Hepatocyte (in vitro differentiated cells): ENCODE measurements around the gene MAD2L2.

Experiments used
- EZH2 ChIP-seq: fragments of 200-600 bp; sonication (generic); IDR thresholded peaks from 2 replicates; pipeline ENCODE4 v1.6.1; 2016; ENCODE audit warnings: antibody characterized with exemption, mild to moderate bottlenecking, borderline replicate concordance
- EZH2phosphoT487 ChIP-seq: fragments of 200-600 bp; sonication (generic); IDR thresholded peaks from one replicate; pipeline ENCODE4 v1.6.1; 2018; ENCODE audit warnings: antibody characterized with exemption, mild to moderate bottlenecking, low read depth, moderate library complexity; ENCODE audit not compliant: unreplicated experiment, severe bottlenecking
- TF ChIP-seq, protein P1 (sequence below): fragments of 200-600 bp; sonication (generic); IDR thresholded peaks from 2 replicates; pipeline ENCODE4 v1.5.1; 2016; ENCODE audit warnings: antibody characterized with exemption, mild to moderate bottlenecking; ENCODE audit not compliant: poor library complexity

DNA sequence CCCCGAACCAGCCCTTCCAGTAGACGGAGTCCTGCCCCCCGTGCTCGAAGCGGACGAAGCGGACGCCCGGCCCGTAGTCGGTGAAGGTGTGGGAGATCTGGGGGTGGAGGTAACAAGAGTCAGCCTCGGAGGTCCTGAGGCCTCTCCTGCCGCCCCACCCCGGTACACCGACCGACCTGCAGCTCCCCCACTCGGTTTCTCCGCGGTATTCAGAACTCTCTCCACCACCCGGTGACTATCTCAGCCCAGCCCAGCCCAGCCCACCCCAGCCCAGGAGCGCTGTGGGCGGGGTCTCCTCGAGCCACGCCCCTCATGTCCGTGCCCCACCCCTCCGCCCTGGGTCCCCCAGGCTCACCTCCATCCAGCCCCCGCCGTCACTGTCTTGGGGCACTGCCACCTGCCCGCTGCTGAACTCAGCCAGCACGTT lies 32.2 kb downstream of the MAD2L2 start:
- TF ChIP-seq, protein P1, sequence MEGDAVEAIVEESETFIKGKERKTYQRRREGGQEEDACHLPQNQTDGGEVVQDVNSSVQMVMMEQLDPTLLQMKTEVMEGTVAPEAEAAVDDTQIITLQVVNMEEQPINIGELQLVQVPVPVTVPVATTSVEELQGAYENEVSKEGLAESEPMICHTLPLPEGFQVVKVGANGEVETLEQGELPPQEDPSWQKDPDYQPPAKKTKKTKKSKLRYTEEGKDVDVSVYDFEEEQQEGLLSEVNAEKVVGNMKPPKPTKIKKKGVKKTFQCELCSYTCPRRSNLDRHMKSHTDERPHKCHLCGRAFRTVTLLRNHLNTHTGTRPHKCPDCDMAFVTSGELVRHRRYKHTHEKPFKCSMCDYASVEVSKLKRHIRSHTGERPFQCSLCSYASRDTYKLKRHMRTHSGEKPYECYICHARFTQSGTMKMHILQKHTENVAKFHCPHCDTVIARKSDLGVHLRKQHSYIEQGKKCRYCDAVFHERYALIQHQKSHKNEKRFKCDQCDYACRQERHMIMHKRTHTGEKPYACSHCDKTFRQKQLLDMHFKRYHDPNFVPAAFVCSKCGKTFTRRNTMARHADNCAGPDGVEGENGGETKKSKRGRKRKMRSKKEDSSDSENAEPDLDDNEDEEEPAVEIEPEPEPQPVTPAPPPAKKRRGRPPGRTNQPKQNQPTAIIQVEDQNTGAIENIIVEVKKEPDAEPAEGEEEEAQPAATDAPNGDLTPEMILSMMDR: no peak
- TF ChIP-seq EZH2: no peak
- no peak for TF ChIP-seq EZH2phosphoT487
